ENCODE measurements around the gene NDP.

NDP gene

DNA sequence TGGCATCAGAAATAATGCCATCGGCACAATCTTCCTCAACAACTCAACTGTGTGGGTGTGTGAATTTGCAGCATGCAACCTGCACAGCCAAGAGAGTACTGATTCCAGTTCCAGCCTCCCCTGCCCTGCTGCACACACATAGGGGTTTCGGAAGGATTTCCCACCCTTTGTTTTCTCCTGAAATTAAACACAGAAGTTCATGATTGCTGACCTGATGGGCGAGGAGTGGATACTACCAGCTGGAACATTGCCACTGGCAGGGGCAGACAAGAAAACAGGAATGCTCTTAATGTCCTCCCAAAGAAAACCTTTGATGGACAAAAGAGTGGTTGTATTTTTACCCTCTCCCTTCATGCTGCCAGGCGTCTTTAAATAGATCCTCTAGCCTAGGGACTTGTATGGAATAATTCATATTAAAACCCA is 4.8 kb downstream of the NDP start:
- H4K20me1 ChIP-seq (ENCODE audit: insufficient read depth, low read length), result no peaks in the 10 kb centered on the region
- H3K79me2 ChIP-seq (ENCODE audit: insufficient read depth, low read length), result no peaks in the 10 kb centered on the region
- H3K4me3 ChIP-seq (ENCODE audit: low read depth, low read length, poor library complexity, severe bottlenecking), result no peak overlapping the region
- H3K27me3 ChIP-seq (ENCODE audit: insufficient read depth, low read length), result no peaks in the 10 kb centered on the region
- no peaks in the 10 kb centered on the region for H3F3A ChIP-seq (ENCODE audit: insufficient read depth, low read length)
- H3K4me2 ChIP-seq (ENCODE audit: low read length), result no peak overlapping the region
- H2AFZ ChIP-seq (ENCODE audit: low read length), result no peak overlapping the region
- H3K9me2 ChIP-seq (ENCODE audit: low read depth, low read length), result no peaks in the 10 kb centered on the region
- H3K27ac ChIP-seq (ENCODE audit: low read depth, low read length, poor library complexity, severe bottlenecking), result no peak overlapping the region
- H3K9me3 ChIP-seq (ENCODE audit: low read length), result no peaks in the 10 kb centered on the region
- no peak for TF ChIP-seq EZH2 (IDR thresholded peaks at IDR 0.05; ENCODE audit: borderline replicate concordance, low read length)
- TF ChIP-seq, protein P1, sequence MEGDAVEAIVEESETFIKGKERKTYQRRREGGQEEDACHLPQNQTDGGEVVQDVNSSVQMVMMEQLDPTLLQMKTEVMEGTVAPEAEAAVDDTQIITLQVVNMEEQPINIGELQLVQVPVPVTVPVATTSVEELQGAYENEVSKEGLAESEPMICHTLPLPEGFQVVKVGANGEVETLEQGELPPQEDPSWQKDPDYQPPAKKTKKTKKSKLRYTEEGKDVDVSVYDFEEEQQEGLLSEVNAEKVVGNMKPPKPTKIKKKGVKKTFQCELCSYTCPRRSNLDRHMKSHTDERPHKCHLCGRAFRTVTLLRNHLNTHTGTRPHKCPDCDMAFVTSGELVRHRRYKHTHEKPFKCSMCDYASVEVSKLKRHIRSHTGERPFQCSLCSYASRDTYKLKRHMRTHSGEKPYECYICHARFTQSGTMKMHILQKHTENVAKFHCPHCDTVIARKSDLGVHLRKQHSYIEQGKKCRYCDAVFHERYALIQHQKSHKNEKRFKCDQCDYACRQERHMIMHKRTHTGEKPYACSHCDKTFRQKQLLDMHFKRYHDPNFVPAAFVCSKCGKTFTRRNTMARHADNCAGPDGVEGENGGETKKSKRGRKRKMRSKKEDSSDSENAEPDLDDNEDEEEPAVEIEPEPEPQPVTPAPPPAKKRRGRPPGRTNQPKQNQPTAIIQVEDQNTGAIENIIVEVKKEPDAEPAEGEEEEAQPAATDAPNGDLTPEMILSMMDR (IDR thresholded peaks at IDR 0.05; ENCODE audit: low read length), result no peak
- H3K4me1 ChIP-seq (ENCODE audit: insufficient read depth, low read length, severe bottlenecking), result no peaks in the 10 kb centered on the region
- H3K36me3 ChIP-seq (ENCODE audit: insufficient read depth, low read length), result no peaks in the 10 kb centered on the region
- H3K9ac ChIP-seq (ENCODE audit: low read length), result no peak overlapping the region

DNA sequence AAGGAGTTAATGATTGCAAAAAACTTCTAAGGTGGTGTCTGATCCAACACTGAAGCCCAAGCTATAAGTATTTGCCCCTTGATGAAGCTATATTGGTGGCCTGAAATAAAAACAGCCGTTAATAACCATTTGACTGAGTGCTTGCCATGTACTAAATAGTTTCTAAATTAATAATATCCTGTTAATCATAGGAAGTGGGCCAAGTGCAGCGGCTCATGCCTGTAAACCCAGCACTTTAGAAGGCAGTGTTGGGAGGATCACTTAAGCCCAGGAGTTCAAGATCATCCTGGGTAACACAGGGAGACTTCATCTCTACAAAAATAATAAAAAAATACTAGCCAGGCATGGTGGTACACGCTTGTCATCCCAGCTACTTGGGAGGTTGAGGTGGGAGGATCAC is 8.3 kb downstream of the NDP start:
- Histone ChIP-seq H3K36me3 (ENCODE audit: insufficient read depth, low read length) (no peaks in the 10 kb centered on the region), H3K9me3 (ENCODE audit: low read length) (no peaks in the 10 kb centered on the region)

DNA sequence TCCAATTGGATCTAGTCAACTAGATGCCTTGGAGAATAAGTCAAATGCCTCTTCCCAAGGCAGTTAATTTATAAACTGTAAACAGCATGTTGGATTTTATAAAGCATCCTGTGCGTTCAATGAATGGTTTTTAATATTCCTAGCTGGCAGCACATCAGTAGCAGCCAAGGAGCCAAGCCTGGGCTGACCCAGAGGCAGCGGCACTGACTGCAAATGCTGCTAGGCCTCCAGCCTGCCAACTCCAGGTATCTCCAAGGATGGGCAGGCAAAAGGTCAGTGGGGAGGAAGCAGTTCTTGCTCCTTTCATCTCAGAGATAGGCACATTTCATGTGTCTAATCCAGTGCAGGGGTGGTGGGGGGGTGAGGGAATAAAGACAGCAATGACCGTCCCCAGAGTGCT is 9.5 kb downstream of the NDP start:
- H3K4me3 ChIP-seq (ENCODE audit: low read depth, low read length, poor library complexity, severe bottlenecking), result no peak overlapping the region
- H3K9ac ChIP-seq (ENCODE audit: low read length), result no peak overlapping the region
- H3K9me2 ChIP-seq (ENCODE audit: low read depth, low read length), result no peaks in the 10 kb centered on the region
- TF ChIP-seq EZH2 (IDR thresholded peaks at IDR 0.05; ENCODE audit: borderline replicate concordance, low read length), result no peak
- TF ChIP-seq, protein P1 (IDR thresholded peaks at IDR 0.05; ENCODE audit: low read length), result no peak
- no peak overlapping the region for H3K27ac ChIP-seq (ENCODE audit: low read depth, low read length, poor library complexity, severe bottlenecking)
- H3F3A ChIP-seq (ENCODE audit: insufficient read depth, low read length), result no peaks in the 10 kb centered on the region
- no peaks in the 10 kb centered on the region for H3K4me1 ChIP-seq (ENCODE audit: insufficient read depth, low read length, severe bottlenecking)
- H3K9me3 ChIP-seq (ENCODE audit: low read length), result no peaks in the 10 kb centered on the region
- no peaks in the 10 kb centered on the region for H3K36me3 ChIP-seq (ENCODE audit: insufficient read depth, low read length)
- H2AFZ ChIP-seq (ENCODE audit: low read length), result no peak overlapping the region
- H3K79me2 ChIP-seq (ENCODE audit: insufficient read depth, low read length), result no peaks in the 10 kb centered on the region
- no peaks in the 10 kb centered on the region for H3K27me3 ChIP-seq (ENCODE audit: insufficient read depth, low read length)
- no peak overlapping the region for H3K4me2 ChIP-seq (ENCODE audit: low read length)
- no peaks in the 10 kb centered on the region for H4K20me1 ChIP-seq (ENCODE audit: insufficient read depth, low read length)

More for the DNA sequence above, 8.3 kb downstream of the NDP start:
- Histone ChIP-seq H3K9me2 (ENCODE audit: low read depth, low read length) (no peaks in the 10 kb centered on the region), H3K79me2 (ENCODE audit: insufficient read depth, low read length) (no peaks in the 10 kb centered on the region), H3K4me3 (ENCODE audit: low read depth, low read length, poor library complexity, severe bottlenecking) (no peak overlapping the region), H3K9ac (ENCODE audit: low read length) (no peak overlapping the region), H2AFZ (ENCODE audit: low read length) (no peak overlapping the region), H3K27ac (ENCODE audit: low read depth, low read length, poor library complexity, severe bottlenecking) (no peak overlapping the region), H3F3A (ENCODE audit: insufficient read depth, low read length) (no peaks in the 10 kb centered on the region), H3K4me2 (ENCODE audit: low read length) (no peak overlapping the region), H3K4me1 (ENCODE audit: insufficient read depth, low read length, severe bottlenecking) (no peaks in the 10 kb centered on the region), H3K27me3 (ENCODE audit: insufficient read depth, low read length) (no peaks in the 10 kb centered on the region), H4K20me1 (ENCODE audit: insufficient read depth, low read length) (no peaks in the 10 kb centered on the region)
- TF ChIP-seq, protein P1 (IDR thresholded peaks at IDR 0.05; ENCODE audit: low read length), result no peak
- TF ChIP-seq EZH2 (IDR thresholded peaks at IDR 0.05; ENCODE audit: borderline replicate concordance, low read length), result no peak
